ENCODE results near the gene ECPAS. TPM values are rescaled to one million over a fixed set of nuclear protein-coding genes. Genes with fewer than 3 reads are reported as not detected.

The ECPAS gene
- total RNA-seq, 1 donor from 2014 or later, result 117 TPM

- H3K36me3 Mint-ChIP-seq (ENCODE audit: insufficient read depth), result peaks cover 33% of the 10 kb centered on the region
These were observed 52.5 kb downstream of the ECPAS start for GRCh38 chr9:111431684-111432083.

GRCh38 chr9:111429175-111429574, 55.0 kb downstream of the ECPAS start:
- H3K27ac Mint-ChIP-seq, result peak overlapping the region; percentile 66
- no peak for DNase-seq (ENCODE audit: low spot score, unreplicated experiment)
- H3K27me3 Mint-ChIP-seq, result no peaks in the 10 kb centered on the region
- H3K4me1 Mint-ChIP-seq (ENCODE audit: low read depth), result peaks cover 15% of the 10 kb centered on the region
- no peaks in the 10 kb centered on the region for H3K9me3 Mint-ChIP-seq (ENCODE audit: low read depth)
- no peak for TF ChIP-seq CTCF (IDR thresholded peaks at IDR 0.05; ENCODE audit: unreplicated experiment)
- no peak overlapping the region for H3K4me3 Mint-ChIP-seq (ENCODE audit: low read depth)
- H3K36me3 Mint-ChIP-seq (ENCODE audit: insufficient read depth), result peaks cover 37% of the 10 kb centered on the region

More at GRCh38 chr9:111431684-111432083, 52.5 kb downstream of the ECPAS start:
- no peak overlapping the region for H3K4me3 Mint-ChIP-seq (ENCODE audit: low read depth)
- H3K27me3 Mint-ChIP-seq, result no peaks in the 10 kb centered on the region
- no peaks in the 10 kb centered on the region for H3K9me3 Mint-ChIP-seq (ENCODE audit: low read depth)
- DNase-seq (ENCODE audit: low spot score, unreplicated experiment), result no peak
- TF ChIP-seq CTCF (IDR thresholded peaks at IDR 0.05; ENCODE audit: unreplicated experiment), result no peak
- peaks cover 16% of the 10 kb centered on the region for H3K4me1 Mint-ChIP-seq (ENCODE audit: low read depth)
- H3K27ac Mint-ChIP-seq, result no peak overlapping the region

GRCh38 chr9:111427186-111427585, 57.0 kb downstream of the ECPAS start:
- no peak for DNase-seq (ENCODE audit: low spot score, unreplicated experiment)
- Mint-ChIP-seq H3K4me3 (ENCODE audit: low read depth) (no peak overlapping the region), H3K36me3 (ENCODE audit: insufficient read depth) (peaks cover 49% of the 10 kb centered on the region), H3K4me1 (ENCODE audit: low read depth) (peaks cover 13% of the 10 kb centered on the region), H3K27me3 (no peaks in the 10 kb centered on the region), H3K27ac (no peak overlapping the region), H3K9me3 (ENCODE audit: low read depth) (no peaks in the 10 kb centered on the region)
- TF ChIP-seq CTCF (IDR thresholded peaks at IDR 0.05; ENCODE audit: unreplicated experiment), result no peak

- peaks cover 45% of the 10 kb centered on the region for H3K36me3 Mint-ChIP-seq (ENCODE audit: insufficient read depth)
- no peak overlapping the region for H3K27ac Mint-ChIP-seq
- no peak for TF ChIP-seq CTCF (IDR thresholded peaks at IDR 0.05; ENCODE audit: unreplicated experiment)
These were observed 60.8 kb downstream of the ECPAS start for GRCh38 chr9:111423389-111423788.

GRCh38 chr9:111414406-111414805, 69.8 kb downstream of the ECPAS start:
- Mint-ChIP-seq H3K9me3 (ENCODE audit: low read depth) (no peaks in the 10 kb centered on the region), H3K4me1 (ENCODE audit: low read depth) (no peaks in the 10 kb centered on the region), H3K27ac (no peak overlapping the region), H3K36me3 (ENCODE audit: insufficient read depth) (peaks cover 38% of the 10 kb centered on the region), H3K27me3 (no peaks in the 10 kb centered on the region), H3K4me3 (ENCODE audit: low read depth) (no peak overlapping the region)
- no peak for DNase-seq (ENCODE audit: low spot score, unreplicated experiment)
- no peak for TF ChIP-seq CTCF (IDR thresholded peaks at IDR 0.05; ENCODE audit: unreplicated experiment)

More at GRCh38 chr9:111423389-111423788, 60.8 kb downstream of the ECPAS start:
- Mint-ChIP-seq H3K4me3 (ENCODE audit: low read depth) (no peak overlapping the region), H3K4me1 (ENCODE audit: low read depth) (peaks cover 8% of the 10 kb centered on the region), H3K27me3 (no peaks in the 10 kb centered on the region), H3K9me3 (ENCODE audit: low read depth) (no peaks in the 10 kb centered on the region)
- no peak for DNase-seq (ENCODE audit: low spot score, unreplicated experiment)
